Breast epithelium (tissue), 3 donors: ENCODE measurements around the gene APC2.

ENCODE experiments used
- POLR2A ChIP-seq: fragments of 450-650 bp; IDR thresholded peaks from one replicate; pipeline ENCODE4 v1.6.1; 2016; ENCODE audit warnings: antibody characterized with exemption, mild to moderate bottlenecking, moderate library complexity
- POLR2AphosphoS5 ChIP-seq, 3 donors: sonication (generic); formaldehyde crosslinking; IDR thresholded peaks; one replicate each; pipeline ENCODE4 v1.6.1; 2017; ENCODE audit warnings: antibody characterized with exemption in 3 of 3
- TF ChIP-seq, protein P1 (sequence below), 3 donors: fragments of 450-650 bp; IDR thresholded peaks; one replicate each; pipeline ENCODE4 v1.5.1; 2016 to 2017; ENCODE audit warnings: antibody characterized with exemption in 3 of 3, mild to moderate bottlenecking in 3 of 3, moderate library complexity in 3 of 3

- TF ChIP-seq, protein P1, sequence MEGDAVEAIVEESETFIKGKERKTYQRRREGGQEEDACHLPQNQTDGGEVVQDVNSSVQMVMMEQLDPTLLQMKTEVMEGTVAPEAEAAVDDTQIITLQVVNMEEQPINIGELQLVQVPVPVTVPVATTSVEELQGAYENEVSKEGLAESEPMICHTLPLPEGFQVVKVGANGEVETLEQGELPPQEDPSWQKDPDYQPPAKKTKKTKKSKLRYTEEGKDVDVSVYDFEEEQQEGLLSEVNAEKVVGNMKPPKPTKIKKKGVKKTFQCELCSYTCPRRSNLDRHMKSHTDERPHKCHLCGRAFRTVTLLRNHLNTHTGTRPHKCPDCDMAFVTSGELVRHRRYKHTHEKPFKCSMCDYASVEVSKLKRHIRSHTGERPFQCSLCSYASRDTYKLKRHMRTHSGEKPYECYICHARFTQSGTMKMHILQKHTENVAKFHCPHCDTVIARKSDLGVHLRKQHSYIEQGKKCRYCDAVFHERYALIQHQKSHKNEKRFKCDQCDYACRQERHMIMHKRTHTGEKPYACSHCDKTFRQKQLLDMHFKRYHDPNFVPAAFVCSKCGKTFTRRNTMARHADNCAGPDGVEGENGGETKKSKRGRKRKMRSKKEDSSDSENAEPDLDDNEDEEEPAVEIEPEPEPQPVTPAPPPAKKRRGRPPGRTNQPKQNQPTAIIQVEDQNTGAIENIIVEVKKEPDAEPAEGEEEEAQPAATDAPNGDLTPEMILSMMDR (IDR thresholded peaks at IDR 0.05): no peak
- no peak for TF ChIP-seq POLR2A
- TF ChIP-seq POLR2AphosphoS5 (IDR thresholded peaks at IDR 0.05): no peak
These were observed 2.2 kb downstream of the APC2 start for GRCh38 chr19:1451916-1452801.
